ENCODE results near the gene PEMT.

Gene PEMT

DNA sequence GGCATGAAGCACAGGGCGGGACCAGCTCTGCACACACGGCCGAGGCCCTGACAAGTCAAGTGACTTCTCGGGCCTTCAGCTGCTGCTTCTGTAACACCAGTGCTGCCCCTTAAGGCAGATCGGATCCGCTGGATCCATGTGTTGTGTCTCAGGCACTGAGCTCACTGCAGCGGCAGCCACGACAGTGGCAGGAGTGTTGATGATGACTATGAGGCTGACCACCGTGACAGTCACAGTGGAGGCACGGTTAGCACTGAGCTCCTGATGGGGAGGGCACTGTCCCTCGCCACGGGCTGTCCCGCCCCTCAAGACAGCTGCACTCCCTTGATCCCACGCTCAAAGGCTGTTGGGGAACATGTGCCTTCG is 29.4 kb downstream of the PEMT start:
- Histone ChIP-seq H3K27ac (ENCODE audit: low read length) (no peak overlapping the region), H4K20me1 (ENCODE audit: insufficient read depth, low read length) (no peaks in the 10 kb centered on the region), H3K9ac (ENCODE audit: low read length) (no peak overlapping the region), H3K4me2 (ENCODE audit: low read depth, low read length) (no peak overlapping the region), H3K9me3 (replicated peaks; ENCODE audit: insufficient read depth, low read length) (no peaks in the 10 kb centered on the region), H3K4me1 (ENCODE audit: low read length) (no peaks in the 10 kb centered on the region), H3K9me2 (replicated peaks; ENCODE audit: insufficient read depth, low read length) (no peaks in the 10 kb centered on the region), H3K4me3 (ENCODE audit: low read length) (no peak overlapping the region), H3F3A (ENCODE audit: insufficient read depth, low read length) (no peaks in the 10 kb centered on the region), H3K36me3 (replicated peaks; ENCODE audit: insufficient read depth, low read length) (no peaks in the 10 kb centered on the region), H3K27me3 (replicated peaks; ENCODE audit: insufficient read depth, low read length) (no peaks in the 10 kb centered on the region), H3K79me2 (ENCODE audit: low read length) (no peaks in the 10 kb centered on the region), H2AFZ (ENCODE audit: low read length) (no peak overlapping the region)
- DNase-seq = no peak
- TF ChIP-seq EZH2 (optimal IDR thresholded peaks at IDR 0.05; ENCODE audit: low read depth, low read length) = no peak
- TF ChIP-seq, protein P1, sequence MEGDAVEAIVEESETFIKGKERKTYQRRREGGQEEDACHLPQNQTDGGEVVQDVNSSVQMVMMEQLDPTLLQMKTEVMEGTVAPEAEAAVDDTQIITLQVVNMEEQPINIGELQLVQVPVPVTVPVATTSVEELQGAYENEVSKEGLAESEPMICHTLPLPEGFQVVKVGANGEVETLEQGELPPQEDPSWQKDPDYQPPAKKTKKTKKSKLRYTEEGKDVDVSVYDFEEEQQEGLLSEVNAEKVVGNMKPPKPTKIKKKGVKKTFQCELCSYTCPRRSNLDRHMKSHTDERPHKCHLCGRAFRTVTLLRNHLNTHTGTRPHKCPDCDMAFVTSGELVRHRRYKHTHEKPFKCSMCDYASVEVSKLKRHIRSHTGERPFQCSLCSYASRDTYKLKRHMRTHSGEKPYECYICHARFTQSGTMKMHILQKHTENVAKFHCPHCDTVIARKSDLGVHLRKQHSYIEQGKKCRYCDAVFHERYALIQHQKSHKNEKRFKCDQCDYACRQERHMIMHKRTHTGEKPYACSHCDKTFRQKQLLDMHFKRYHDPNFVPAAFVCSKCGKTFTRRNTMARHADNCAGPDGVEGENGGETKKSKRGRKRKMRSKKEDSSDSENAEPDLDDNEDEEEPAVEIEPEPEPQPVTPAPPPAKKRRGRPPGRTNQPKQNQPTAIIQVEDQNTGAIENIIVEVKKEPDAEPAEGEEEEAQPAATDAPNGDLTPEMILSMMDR (IDR thresholded peaks at IDR 0.05; ENCODE audit: low read length) = no peak
- TF ChIP-seq EZH2phosphoT487 (IDR thresholded peaks at IDR 0.05; ENCODE audit: low read length) = no peak

DNA sequence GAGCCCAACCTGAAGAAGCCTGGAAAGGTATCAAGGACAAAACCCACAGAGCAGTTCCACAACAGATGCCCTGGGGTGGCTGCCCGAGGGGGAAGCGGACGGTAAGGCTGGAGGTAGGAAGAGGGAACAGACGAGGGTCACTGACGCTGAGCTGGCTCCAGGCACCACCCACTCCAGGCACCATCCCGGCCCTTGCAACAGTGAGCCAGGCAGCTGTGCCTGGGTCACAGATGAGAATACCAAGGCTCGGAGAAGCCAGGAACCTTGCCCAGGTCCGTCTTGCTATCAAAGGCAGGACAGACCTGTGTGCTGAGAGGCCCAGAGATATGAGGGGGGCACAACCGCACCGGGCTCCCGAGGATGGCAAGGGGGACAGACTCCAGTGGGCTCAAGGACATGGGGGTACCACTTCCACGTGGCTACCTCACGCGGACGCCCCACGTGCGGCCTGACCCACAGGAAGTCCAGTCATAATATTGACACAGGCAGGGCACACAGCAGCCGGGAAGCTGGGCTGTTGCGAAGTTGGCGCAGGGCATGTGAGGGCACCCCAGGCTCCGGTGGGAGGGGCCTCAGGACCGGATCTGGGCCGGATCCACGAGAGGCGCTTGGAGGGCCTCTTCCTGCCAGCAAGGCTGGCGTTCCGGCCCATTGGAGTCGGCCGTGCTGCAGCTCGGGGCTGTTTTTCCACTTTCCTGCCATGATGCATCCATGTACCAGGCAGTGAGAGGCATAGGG is 29.9 kb downstream of the PEMT start:
- H3K4me3 ChIP-seq (ENCODE audit: low read length) = no peak overlapping the region
- no peak overlapping the region for H3K27ac ChIP-seq (ENCODE audit: low read length)
- H3K4me2 ChIP-seq (ENCODE audit: low read depth, low read length) = no peak overlapping the region

DNA sequence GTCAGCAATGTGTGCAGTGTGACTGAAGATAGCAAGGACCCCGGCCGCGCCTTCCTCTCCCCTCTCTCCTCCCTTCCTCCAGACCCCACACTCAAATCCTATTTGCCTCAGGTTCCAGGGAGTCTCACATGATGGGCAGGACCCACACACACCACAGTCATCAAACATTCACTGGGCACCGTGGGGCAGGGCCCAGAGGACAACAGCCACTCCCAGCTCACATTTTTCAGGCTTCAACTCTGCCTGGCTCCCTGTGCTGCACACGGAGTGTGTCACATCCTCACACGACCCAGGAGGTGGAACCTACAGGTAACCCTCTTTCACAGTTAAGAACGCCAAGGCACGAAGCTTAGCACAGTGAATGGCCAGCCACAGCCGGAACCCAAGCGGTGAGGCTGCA is 30.5 kb downstream of the PEMT start:
- H3K4me2 ChIP-seq (ENCODE audit: low read depth, low read length) = no peak overlapping the region
- H3K9me3 ChIP-seq (replicated peaks; ENCODE audit: insufficient read depth, low read length) = no peaks in the 10 kb centered on the region
- no peaks in the 10 kb centered on the region for H3K27me3 ChIP-seq (replicated peaks; ENCODE audit: insufficient read depth, low read length)
- no peaks in the 10 kb centered on the region for H3K9me2 ChIP-seq (replicated peaks; ENCODE audit: insufficient read depth, low read length)
- H2AFZ ChIP-seq (ENCODE audit: low read length) = no peak overlapping the region
- no peak for DNase-seq
- no peak overlapping the region for H3K9ac ChIP-seq (ENCODE audit: low read length)
- H3K27ac ChIP-seq (ENCODE audit: low read length) = no peak overlapping the region
- no peak overlapping the region for H3K4me3 ChIP-seq (ENCODE audit: low read length)
- H3F3A ChIP-seq (ENCODE audit: insufficient read depth, low read length) = no peaks in the 10 kb centered on the region
- H4K20me1 ChIP-seq (ENCODE audit: insufficient read depth, low read length) = no peaks in the 10 kb centered on the region
- TF ChIP-seq EZH2 (optimal IDR thresholded peaks at IDR 0.05; ENCODE audit: low read depth, low read length) (no peak), EZH2phosphoT487 (IDR thresholded peaks at IDR 0.05; ENCODE audit: low read length) (no peak)
- TF ChIP-seq, protein P1 (IDR thresholded peaks at IDR 0.05; ENCODE audit: low read length) = no peak
- H3K79me2 ChIP-seq (ENCODE audit: low read length) = no peaks in the 10 kb centered on the region
- H3K36me3 ChIP-seq (replicated peaks; ENCODE audit: insufficient read depth, low read length) = no peaks in the 10 kb centered on the region
- no peaks in the 10 kb centered on the region for H3K4me1 ChIP-seq (ENCODE audit: low read length)

More for the DNA sequence above, 29.9 kb downstream of the PEMT start:
- Histone ChIP-seq H3K9me3 (replicated peaks; ENCODE audit: insufficient read depth, low read length) (no peaks in the 10 kb centered on the region), H3K27me3 (replicated peaks; ENCODE audit: insufficient read depth, low read length) (no peaks in the 10 kb centered on the region), H3K79me2 (ENCODE audit: low read length) (no peaks in the 10 kb centered on the region), H3K36me3 (replicated peaks; ENCODE audit: insufficient read depth, low read length) (no peaks in the 10 kb centered on the region), H3K9ac (ENCODE audit: low read length) (no peak overlapping the region), H3K9me2 (replicated peaks; ENCODE audit: insufficient read depth, low read length) (no peaks in the 10 kb centered on the region), H3K4me1 (ENCODE audit: low read length) (no peaks in the 10 kb centered on the region), H3F3A (ENCODE audit: insufficient read depth, low read length) (no peaks in the 10 kb centered on the region), H2AFZ (ENCODE audit: low read length) (no peak overlapping the region), H4K20me1 (ENCODE audit: insufficient read depth, low read length) (no peaks in the 10 kb centered on the region)
- TF ChIP-seq EZH2phosphoT487 (IDR thresholded peaks at IDR 0.05; ENCODE audit: low read length) = no peak
- no peak for TF ChIP-seq EZH2 (optimal IDR thresholded peaks at IDR 0.05; ENCODE audit: low read depth, low read length)
- TF ChIP-seq, protein P1 (IDR thresholded peaks at IDR 0.05; ENCODE audit: low read length) = no peak
- no peak for DNase-seq

All from MM.1S (cell line).